DND-41 (cell line): ENCODE data around the gene UBXN10.

ENCODE experiments used
- ATAC-seq: fragments of 200-7000 bp; cut with Tn5 transposase; 3 replicates; pipeline ENCODE4 v1.9.1; 2021; ENCODE audit warnings: low read depth; ENCODE audit not compliant: insufficient read depth
- DNase-seq: peaks from one replicate; pipeline ENCODE4 v3.0.0-alpha.2; 2020
- H2AFZ ChIP-seq: 2 replicates; pipeline ENCODE4 v1.6.0; 2012; ENCODE audit warnings: low read depth, low read length
- H3K27ac ChIP-seq: 2 replicates; pipeline ENCODE4 v1.5.1; 2012; ENCODE audit warnings: low read length, inconsistent platforms
- H3K27me3 ChIP-seq: fragments of 200-600 bp; sonication (generic); 2 replicates; pipeline ENCODE4 v1.6.0; 2012; ENCODE audit warnings: low read length, mild to moderate bottlenecking, inconsistent platforms; ENCODE audit not compliant: insufficient read depth, poor library complexity
- H3K36me3 ChIP-seq: 2 replicates; pipeline ENCODE4 v1.5.1; 2012; ENCODE audit warnings: low read length, inconsistent platforms; ENCODE audit not compliant: insufficient read depth
- H3K4me1 ChIP-seq: 2 replicates; pipeline ENCODE4 v1.5.1; 2012; ENCODE audit warnings: mild to moderate bottlenecking, low read length; ENCODE audit not compliant: insufficient read depth
- H3K4me2 ChIP-seq: 2 replicates; pipeline ENCODE4 v1.6.0; 2012; ENCODE audit warnings: mild to moderate bottlenecking, moderate library complexity, low read length, inconsistent platforms; ENCODE audit not compliant: insufficient read depth
- H3K4me3 ChIP-seq, 2 experiments: fragments of 200-600 bp in 1 of 2; shearing (Covaris generic) in 1 of 2; 2 replicates each; pipeline ENCODE4 v1.5.1; 2012 to 2016; ENCODE audit warnings: inconsistent platforms in 2 of 2, low read length in 2 of 2, mild to moderate bottlenecking in 2 of 2, low read depth in 1 of 2, moderate library complexity in 1 of 2
- H3K79me2 ChIP-seq: 2 replicates; pipeline ENCODE4 v1.6.0; 2012; ENCODE audit warnings: low read length, inconsistent platforms; ENCODE audit not compliant: insufficient read depth
- H3K9ac ChIP-seq: 2 replicates; pipeline ENCODE4 v1.6.0; 2012; ENCODE audit warnings: low read depth, mild to moderate bottlenecking, inconsistent platforms, low read length, moderate library complexity
- H3K9me3 ChIP-seq: 2 replicates; pipeline ENCODE4 v1.5.1; 2012; ENCODE audit warnings: low read length, moderate library complexity, mild to moderate bottlenecking, inconsistent platforms; ENCODE audit not compliant: insufficient read depth, severe bottlenecking
- H4K20me1 ChIP-seq: 2 replicates; pipeline ENCODE4 v1.6.0; 2012; ENCODE audit warnings: low read length; ENCODE audit not compliant: insufficient read depth
- CTCF ChIP-seq: IDR thresholded peaks from 2 replicates; pipeline ENCODE4 v1.5.1; 2012; ENCODE audit warnings: borderline replicate concordance, low read length, moderate library complexity, mild to moderate bottlenecking; ENCODE audit not compliant: poor library complexity, severe bottlenecking; ENCODE audit errors: extremely low read depth
- EZH2 ChIP-seq: IDR thresholded peaks from 3 replicates; pipeline ENCODE4 v1.6.1; 2012; ENCODE audit warnings: borderline replicate concordance, low read depth, mild to moderate bottlenecking, moderate library complexity, low read length, inconsistent platforms; ENCODE audit not compliant: severe bottlenecking

The UBXN10 gene

GRCh38 chr1:20142001-20142710 lies 43.7 kb upstream of the UBXN10 start:
- peaks cover under 1% of the 10 kb centered on the region for H3K27me3 ChIP-seq
- ATAC-seq (no peak), DNase-seq (no peak)
- H2AFZ ChIP-seq = no peak overlapping the region
- peaks cover 3% of the 10 kb centered on the region; the same call in 1 of the 2 replicates for H4K20me1 ChIP-seq
- H3K27ac ChIP-seq = no peak overlapping the region
- no peak overlapping the region for H3K4me2 ChIP-seq
- H3K79me2 ChIP-seq = no peaks in the 10 kb centered on the region
- no peaks in the 10 kb centered on the region for H3K4me1 ChIP-seq
- H3K9ac ChIP-seq = no peak overlapping the region
- no peak overlapping the region for H3K4me3 ChIP-seq
- TF ChIP-seq CTCF = no peak
- no peak for TF ChIP-seq EZH2
- H3K36me3 ChIP-seq = no peaks in the 10 kb centered on the region
- no peaks in the 10 kb centered on the region for H3K9me3 ChIP-seq

GRCh38 chr1:20143318-20143717 lies 42.6 kb upstream of the UBXN10 start:
- H3K27me3 ChIP-seq = no peaks in the 10 kb centered on the region
- TF ChIP-seq EZH2 (no peak), CTCF (no peak)
- no peaks in the 10 kb centered on the region for H3K4me1 ChIP-seq
- H3K36me3 ChIP-seq = no peaks in the 10 kb centered on the region
- no peak overlapping the region for H3K27ac ChIP-seq
- no peak overlapping the region for H3K9ac ChIP-seq
- no peak overlapping the region for H2AFZ ChIP-seq
- peaks cover 3% of the 10 kb centered on the region; the same call in 1 of the 2 replicates for H4K20me1 ChIP-seq
- no peaks in the 10 kb centered on the region for H3K79me2 ChIP-seq
- no peaks in the 10 kb centered on the region for H3K9me3 ChIP-seq
- no peak overlapping the region for H3K4me2 ChIP-seq
- no peak for ATAC-seq
- no peak overlapping the region for H3K4me3 ChIP-seq
- DNase-seq = no peak

- H3K36me3 ChIP-seq = no peaks in the 10 kb centered on the region
- H3K4me1 ChIP-seq = no peaks in the 10 kb centered on the region
- no peak overlapping the region for H3K4me3 ChIP-seq
- H3K4me2 ChIP-seq = no peak overlapping the region
- H3K79me2 ChIP-seq = no peaks in the 10 kb centered on the region
- H3K27ac ChIP-seq = no peak overlapping the region
- H2AFZ ChIP-seq = no peak overlapping the region
- ATAC-seq (no peak), DNase-seq (no peak)
- no peaks in the 10 kb centered on the region for H3K27me3 ChIP-seq
- H4K20me1 ChIP-seq = peaks cover 3% of the 10 kb centered on the region; the same call in 1 of the 2 replicates
- no peak overlapping the region for H3K9ac ChIP-seq
- TF ChIP-seq EZH2 = no peak
- no peak for TF ChIP-seq CTCF
- no peaks in the 10 kb centered on the region for H3K9me3 ChIP-seq
Observed at GRCh38 chr1:20143734-20144565, 41.9 kb upstream of the UBXN10 start.
